Breast epithelium (tissue), 3 donors: ENCODE data around the gene SH3BP5.

Source experiments
- POLR2A ChIP-seq: fragments of 450-650 bp; IDR thresholded peaks from one replicate; pipeline ENCODE4 v1.6.1; 2016; ENCODE audit warnings: antibody characterized with exemption, mild to moderate bottlenecking, moderate library complexity
- POLR2AphosphoS5 ChIP-seq, 3 donors: sonication (generic); formaldehyde crosslinking; IDR thresholded peaks; one replicate each; pipeline ENCODE4 v1.6.1; 2017; ENCODE audit warnings: antibody characterized with exemption in 3 of 3
- TF ChIP-seq, protein P1 (sequence below), 3 donors: fragments of 450-650 bp; IDR thresholded peaks; one replicate each; pipeline ENCODE4 v1.5.1; 2016 to 2017; ENCODE audit warnings: antibody characterized with exemption in 3 of 3, mild to moderate bottlenecking in 3 of 3, moderate library complexity in 3 of 3

DNA sequence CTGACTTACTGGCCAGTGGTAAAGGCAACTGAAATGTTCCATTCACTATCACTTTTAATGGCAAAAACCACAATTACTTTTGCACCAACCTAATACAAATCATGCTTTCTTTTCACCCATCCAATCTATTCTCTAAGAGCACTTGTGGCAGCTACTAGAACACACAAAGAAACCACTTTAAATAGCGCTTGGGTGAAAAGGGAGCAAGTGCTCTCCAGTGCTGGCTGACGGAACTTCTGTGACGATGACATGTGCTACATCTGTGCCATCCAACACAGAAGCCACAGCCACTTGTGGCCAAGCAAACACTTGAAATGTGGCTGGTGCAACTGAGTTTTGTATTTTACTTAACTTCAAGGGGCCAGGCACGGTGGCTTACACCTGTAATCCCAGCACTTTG lies 18.9 kb downstream of the SH3BP5 start:
- TF ChIP-seq, protein P1, sequence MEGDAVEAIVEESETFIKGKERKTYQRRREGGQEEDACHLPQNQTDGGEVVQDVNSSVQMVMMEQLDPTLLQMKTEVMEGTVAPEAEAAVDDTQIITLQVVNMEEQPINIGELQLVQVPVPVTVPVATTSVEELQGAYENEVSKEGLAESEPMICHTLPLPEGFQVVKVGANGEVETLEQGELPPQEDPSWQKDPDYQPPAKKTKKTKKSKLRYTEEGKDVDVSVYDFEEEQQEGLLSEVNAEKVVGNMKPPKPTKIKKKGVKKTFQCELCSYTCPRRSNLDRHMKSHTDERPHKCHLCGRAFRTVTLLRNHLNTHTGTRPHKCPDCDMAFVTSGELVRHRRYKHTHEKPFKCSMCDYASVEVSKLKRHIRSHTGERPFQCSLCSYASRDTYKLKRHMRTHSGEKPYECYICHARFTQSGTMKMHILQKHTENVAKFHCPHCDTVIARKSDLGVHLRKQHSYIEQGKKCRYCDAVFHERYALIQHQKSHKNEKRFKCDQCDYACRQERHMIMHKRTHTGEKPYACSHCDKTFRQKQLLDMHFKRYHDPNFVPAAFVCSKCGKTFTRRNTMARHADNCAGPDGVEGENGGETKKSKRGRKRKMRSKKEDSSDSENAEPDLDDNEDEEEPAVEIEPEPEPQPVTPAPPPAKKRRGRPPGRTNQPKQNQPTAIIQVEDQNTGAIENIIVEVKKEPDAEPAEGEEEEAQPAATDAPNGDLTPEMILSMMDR (IDR thresholded peaks at IDR 0.05) = no peak
- no peak for TF ChIP-seq POLR2A
- no peak for TF ChIP-seq POLR2AphosphoS5 (IDR thresholded peaks at IDR 0.05)
